ENCODE data around the gene CCNH.

- TF ChIP-seq EZH2 (IDR thresholded peaks at IDR 0.05) (no peak), POLR2AphosphoS5 (IDR thresholded peaks at IDR 0.05; ENCODE audit: borderline replicate concordance, low read depth, low read length) (no peak), FOXP2 (optimal IDR thresholded peaks at IDR 0.05; ENCODE audit: control extremely low read depth, extremely low read length, insufficient read depth) (no peak)
Observed at GRCh38 chr5:87405472-87406155, 7.1 kb downstream of the CCNH start.

Data from SK-N-MC (cell line).